ENCODE results near the gene NR5A1.

NR5A1 gene

DNA sequence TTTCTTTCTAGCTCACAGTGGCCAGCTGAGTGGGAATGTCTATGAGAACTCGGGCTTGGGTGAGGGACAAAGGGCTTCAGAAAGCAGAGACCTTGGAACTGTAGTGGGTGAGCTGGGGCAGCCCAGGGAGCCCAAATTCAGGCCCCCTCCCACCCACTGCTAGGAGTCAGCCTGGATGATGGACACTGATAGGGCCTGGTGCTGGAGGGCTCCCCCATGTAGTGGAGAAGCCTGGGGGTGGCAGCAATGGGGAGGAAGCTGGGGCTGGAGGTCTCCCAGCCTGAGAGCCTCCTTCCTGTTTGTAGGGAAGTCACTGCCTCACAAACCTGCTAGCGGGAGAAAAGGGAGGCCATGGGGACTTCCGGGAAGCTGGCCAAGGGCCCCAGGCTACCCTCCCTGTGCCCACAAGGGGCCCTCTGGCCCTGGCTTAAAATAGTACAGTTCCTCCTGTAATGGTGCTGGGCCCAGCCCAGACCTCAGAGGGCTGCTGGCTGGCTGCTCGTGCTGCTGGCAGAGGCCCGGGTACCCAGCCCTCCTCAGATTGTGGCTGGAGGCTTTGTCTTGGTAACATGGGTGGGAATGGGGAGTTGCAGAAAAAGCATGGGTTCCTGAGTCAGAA lies 6.3 kb upstream of the NR5A1 start:
- DNase-seq: no peak

DNA sequence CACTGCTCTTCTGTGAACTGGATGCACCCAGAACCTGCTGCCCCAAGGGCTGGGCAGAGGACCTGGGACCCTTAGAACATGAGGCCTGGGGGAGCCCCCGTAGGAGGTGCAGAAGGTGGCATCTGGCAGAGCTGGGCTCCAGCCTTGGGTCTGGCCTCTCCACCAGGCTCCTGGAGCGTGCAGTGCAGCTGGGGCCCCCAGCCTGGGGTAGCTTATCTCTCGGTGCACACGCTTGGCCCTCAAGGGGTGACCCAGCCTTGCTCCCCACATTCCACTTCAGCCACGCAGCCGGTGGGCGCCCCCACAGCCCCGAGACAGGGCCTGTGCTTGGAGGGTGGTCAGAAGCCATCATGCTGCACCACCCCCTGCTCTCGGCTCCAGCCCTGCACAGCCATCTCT lies 5.6 kb upstream of the NR5A1 start:
- DNase-seq: no peak

GRCh38 chr9:124511891-124512805 lies 4.9 kb upstream of the NR5A1 start:
- DNase-seq: no peak

- no peak for DNase-seq
These were observed 4.2 kb upstream of the NR5A1 start for GRCh38 chr9:124511426-124511840.

GRCh38 chr9:124510650-124511425 lies 3.6 kb upstream of the NR5A1 start:
- no peak for DNase-seq

- DNase-seq: no peak
These were observed 753 bp upstream of the NR5A1 start for GRCh38 chr9:124507880-124508423.

DNA sequence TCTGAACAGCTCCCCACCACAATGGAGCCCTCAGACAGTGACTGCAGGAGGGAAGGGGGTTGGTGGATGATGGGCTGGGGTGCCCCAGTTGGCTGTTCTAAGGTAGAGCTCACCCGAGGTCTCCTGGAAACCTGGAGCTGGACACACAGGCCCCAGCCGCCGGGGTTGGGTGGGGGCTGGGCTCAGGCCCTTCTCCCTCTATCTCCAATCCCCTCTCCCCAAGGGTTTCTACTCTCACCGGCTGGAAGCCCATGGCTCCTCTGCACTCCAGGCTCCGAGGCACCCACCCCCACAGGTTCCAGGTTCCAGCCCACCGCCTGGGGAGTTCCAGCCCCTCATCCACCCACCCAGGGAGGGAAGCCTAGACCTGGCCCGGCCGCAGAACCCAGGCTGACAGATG lies 766 bp downstream of the NR5A1 start:
- no peak for DNase-seq

DNA sequence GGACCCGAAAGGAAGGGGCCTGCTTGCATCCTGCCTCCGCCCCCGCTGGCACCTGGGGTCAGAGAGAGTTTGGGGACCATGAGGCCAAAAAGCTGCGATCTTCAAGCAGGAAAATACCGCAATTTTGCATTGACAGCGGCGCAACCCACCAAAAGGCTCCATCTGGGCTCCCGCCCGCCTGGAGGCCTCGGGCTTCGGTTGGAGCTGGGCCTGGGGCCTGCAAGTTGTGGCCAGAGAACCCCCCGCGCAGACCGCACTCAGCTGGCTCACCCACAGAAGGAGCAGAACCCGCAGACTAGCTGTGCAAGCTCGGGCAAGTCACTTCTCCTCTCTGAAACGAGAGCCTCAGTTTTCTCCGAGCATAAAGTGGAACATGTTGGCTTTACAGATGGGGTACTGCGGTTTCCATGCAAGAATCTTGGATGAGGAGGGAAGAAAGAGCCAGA lies 1.3 kb downstream of the NR5A1 start:
- no peak for DNase-seq

DNA sequence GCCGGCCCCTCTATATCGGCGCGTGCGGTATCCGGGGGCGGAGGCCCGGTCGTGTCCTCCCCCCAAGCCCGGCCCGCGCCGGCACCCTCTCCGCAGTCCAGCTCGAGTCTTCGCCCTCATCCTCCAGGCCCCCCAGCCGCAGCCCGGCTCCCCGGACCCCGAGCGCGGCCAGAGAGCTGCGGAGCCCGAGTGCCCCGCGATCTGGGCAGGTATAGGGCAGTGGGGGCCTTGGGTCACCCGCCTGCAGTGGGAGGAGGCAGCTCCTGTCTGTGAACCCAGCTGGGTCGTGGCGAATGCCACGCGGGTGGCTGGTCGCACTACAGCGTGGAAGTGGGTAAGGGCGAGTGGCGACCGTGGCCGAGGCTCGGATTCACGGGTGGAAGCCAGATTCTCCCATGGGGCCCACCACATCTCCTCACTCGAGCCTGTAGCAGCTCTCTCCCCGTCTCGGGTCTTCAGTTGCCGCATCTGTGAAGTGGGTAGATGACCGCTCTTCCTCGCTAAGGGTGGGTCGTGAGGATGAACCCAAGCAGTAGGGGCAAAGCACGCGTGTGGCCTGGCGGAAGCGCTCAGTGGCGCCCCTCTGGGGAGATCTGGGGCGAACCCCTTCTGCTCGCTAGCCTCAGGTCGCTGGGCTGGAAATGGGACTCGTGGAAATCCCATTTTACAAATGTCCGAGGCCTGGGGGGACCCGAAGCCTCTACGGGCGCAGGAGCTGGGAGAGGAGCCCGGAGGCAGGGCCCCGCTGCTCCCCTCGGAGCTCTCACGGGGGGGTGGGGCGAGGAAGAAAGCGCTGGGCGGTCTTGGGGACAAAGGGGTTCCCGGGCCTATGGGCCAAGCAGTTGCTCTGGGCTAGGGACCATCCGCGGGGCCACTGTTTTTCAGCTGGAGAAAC lies 1.9 kb downstream of the NR5A1 start:
- no peak for DNase-seq

GRCh38 chr9:124504530-124505005 lies 2.6 kb downstream of the NR5A1 start:
- no peak for DNase-seq

- DNase-seq: no peak
These were observed 3.3 kb downstream of the NR5A1 start for GRCh38 chr9:124503713-124504529.

- DNase-seq: no peak
These were observed 4.2 kb downstream of the NR5A1 start for GRCh38 chr9:124502711-124503702.

GRCh38 chr9:124501771-124502320 lies 5.4 kb downstream of the NR5A1 start:
- no peak for DNase-seq

DNA sequence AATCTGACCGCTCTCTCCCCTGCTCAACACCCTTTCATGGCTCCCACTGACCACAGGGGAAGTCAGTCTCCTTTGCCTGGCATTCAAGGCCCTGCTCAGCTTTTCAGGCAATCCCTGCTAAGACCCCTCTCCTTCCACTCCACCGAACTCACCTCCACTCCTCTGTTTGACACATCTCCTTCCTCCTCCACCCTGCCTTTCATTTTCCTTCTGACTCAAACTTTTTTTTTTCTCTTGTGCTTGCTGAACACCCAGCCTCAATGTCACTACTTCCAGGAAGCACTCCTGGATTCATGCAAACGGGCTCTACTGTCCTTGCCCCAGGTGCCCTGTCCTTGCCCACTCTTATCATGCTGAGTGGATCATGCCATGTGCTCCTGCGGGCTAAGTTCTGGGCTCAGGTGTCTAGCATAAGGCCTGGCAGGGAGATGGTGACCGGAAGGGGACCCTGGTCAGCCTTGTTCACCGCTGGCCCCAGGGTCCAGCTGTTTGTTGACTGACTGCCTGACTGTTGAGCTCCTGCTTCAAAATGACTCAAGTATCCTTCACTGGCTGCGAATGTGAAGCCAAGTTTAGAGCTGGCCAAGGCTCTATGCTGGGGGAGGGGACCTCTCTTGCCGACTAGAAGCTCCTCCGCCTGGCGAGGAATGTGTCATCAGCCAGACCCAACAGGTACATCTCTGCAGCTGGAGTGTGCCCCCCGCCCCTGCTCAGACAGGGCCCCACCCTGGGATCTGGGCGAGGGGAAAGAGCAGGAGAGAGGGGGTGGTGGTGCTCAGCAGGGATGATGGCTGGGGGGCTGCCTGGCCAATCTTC lies 6.2 kb downstream of the NR5A1 start:
- DNase-seq: no peak

DNA sequence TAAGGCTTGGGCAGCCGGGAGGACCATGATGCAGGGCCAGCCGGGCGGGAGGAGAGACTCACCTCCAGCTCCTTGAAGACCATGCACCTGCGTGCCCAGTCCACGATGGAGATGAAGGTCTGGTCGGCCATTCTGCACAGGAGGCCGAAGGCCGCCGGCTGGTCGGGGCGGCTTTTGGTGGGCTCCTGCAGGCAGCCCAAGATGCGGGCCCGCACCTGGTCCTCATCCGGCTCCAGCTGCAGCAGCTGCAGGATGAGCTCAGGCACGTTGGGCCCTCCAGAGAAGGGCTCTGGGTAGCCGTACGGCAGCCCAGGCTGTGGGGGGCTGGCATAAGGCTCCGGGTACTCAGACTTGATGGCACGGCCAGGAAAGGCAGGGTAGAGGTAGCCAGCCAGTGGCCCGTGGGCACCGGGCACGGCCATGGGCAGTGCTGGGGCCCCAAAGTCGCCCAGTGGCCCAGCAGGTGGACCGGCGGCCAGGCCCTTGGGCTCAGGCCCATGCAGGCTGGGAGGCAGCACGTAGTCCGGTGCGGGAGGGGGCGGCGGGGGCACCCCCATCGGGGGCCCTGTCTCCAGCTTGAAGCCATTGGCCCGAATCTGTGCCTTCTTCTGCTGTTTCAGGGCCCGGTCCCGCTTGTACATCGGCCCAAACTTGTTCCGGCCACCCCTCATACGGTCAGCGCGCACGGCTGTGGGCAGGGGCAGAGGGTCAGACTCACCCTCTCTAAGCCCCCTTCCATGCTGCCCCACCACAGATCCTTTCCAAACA lies 7.0 kb downstream of the NR5A1 start:
- no peak for DNase-seq

DNA sequence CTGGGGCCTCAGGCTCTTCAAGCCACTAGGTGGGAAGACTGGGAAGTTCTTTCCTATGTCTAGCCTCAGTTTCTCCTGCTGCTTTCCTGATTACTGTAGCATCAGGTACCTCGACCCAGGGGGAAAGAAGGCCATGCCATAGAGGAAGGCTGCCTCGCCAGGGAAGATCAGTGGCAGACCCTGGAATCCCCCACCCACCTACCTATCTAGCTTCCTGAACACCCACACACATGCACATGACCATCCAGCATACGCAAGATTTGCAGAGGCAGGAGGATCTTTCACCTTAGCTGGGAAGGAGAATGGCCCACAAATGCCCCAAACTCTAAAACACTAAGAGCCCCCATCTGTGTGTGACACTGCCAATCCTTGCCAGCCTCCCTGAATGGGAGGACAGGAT lies 8.0 kb downstream of the NR5A1 start:
- no peak for DNase-seq

- DNase-seq: no peak
These were observed 8.6 kb downstream of the NR5A1 start for GRCh38 chr9:124498499-124499146.
